Amygdala (tissue), 56 donors: ENCODE measurements around the gene WNT8B.

Experiments used
- DNase-seq, 56 donors: peaks; one replicate each; lab custom pipeline; 2025; lab: John Stamatoyannopoulos, UW

The WNT8B gene

GRCh38 chr10:100516847-100517246 is 54.0 kb downstream of the WNT8B start:
- no peak for DNase-seq

- peak in 40 of 56 donors; percentile 3 to 83 (median 28) for DNase-seq
These were observed 56.0 kb downstream of the WNT8B start for GRCh38 chr10:100518761-100519241.

GRCh38 chr10:100519311-100520051 is 56.7 kb downstream of the WNT8B start, which contains the start of gene SEC31B:
TSS of gene SEC31B (minus strand) at chr10:100519861. CDS start at chr10:100516952, 2,909 bp downstream.
- peak in 44 of 56 donors; percentile 5 to 64 (median 31) for DNase-seq

GRCh38 chr10:100520811-100521210 is 58.0 kb downstream of the WNT8B start:
- no peak for DNase-seq

GRCh38 chr10:100522107-100522801 is 59.4 kb downstream of the WNT8B start:
- DNase-seq, result no peak

- no peak for DNase-seq
These were observed 60.1 kb downstream of the WNT8B start for GRCh38 chr10:100522945-100523344.

- DNase-seq, result no peak
These were observed 61.4 kb downstream of the WNT8B start for GRCh38 chr10:100524206-100524605.

- DNase-seq, result no peak
These were observed 61.8 kb downstream of the WNT8B start for GRCh38 chr10:100524638-100525037.

- no peak for DNase-seq
These were observed 65.5 kb downstream of the WNT8B start for GRCh38 chr10:100528123-100528886.

GRCh38 chr10:100528921-100529474 is 66.2 kb downstream of the WNT8B start:
- DNase-seq, result peak in 5 of 56 donors; percentile 12 to 37 (median 34)

- peak; percentile 26 to 93 (median 80) for DNase-seq
These were observed 66.9 kb downstream of the WNT8B start, which contains the start of gene NDUFB8 for GRCh38 chr10:100529475-100530298. TSS of gene NDUFB8 (minus strand) at chr10:100529871. CDS start at chr10:100529851, 20 bp downstream.

GRCh38 chr10:100531761-100532160 is 69.0 kb downstream of the WNT8B start:
- no peak for DNase-seq
